ENCODE data around the gene LTBP2.

Gene LTBP2

DNA sequence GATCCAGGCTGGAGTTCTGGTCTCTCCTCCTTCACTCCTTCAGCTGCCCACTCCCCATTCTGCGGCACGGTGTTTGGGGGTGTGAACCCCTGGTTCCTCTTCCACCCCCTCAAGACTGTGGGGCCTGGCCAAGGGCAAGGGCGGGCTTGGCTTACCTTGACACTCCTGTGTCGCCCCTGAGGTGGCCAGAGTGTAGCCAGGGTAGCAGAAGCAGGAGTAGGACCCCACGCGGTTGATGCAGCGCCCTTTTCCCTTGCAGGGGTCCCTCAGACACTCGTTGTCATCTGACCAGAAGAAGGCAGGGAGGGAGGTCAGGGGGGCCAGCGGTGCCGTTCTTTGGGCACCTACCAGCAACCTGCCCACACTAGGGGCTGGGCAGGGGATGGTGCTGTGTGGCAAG is 90.3 kb downstream of the LTBP2 start:
- TF ChIP-seq, protein P1, sequence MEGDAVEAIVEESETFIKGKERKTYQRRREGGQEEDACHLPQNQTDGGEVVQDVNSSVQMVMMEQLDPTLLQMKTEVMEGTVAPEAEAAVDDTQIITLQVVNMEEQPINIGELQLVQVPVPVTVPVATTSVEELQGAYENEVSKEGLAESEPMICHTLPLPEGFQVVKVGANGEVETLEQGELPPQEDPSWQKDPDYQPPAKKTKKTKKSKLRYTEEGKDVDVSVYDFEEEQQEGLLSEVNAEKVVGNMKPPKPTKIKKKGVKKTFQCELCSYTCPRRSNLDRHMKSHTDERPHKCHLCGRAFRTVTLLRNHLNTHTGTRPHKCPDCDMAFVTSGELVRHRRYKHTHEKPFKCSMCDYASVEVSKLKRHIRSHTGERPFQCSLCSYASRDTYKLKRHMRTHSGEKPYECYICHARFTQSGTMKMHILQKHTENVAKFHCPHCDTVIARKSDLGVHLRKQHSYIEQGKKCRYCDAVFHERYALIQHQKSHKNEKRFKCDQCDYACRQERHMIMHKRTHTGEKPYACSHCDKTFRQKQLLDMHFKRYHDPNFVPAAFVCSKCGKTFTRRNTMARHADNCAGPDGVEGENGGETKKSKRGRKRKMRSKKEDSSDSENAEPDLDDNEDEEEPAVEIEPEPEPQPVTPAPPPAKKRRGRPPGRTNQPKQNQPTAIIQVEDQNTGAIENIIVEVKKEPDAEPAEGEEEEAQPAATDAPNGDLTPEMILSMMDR (IDR thresholded peaks at IDR 0.05; ENCODE audit: insufficient read depth, low read length) = no peak
- TF ChIP-seq GABPA (IDR thresholded peaks at IDR 0.05; ENCODE audit: low read depth) (no peak), SPI1 (IDR thresholded peaks at IDR 0.05; ENCODE audit: borderline replicate concordance, low read depth) (no peak), POLR2AphosphoS5 (IDR thresholded peaks at IDR 0.05; ENCODE audit: low read depth) (no peak)
- TF ChIP-seq, protein P2, sequence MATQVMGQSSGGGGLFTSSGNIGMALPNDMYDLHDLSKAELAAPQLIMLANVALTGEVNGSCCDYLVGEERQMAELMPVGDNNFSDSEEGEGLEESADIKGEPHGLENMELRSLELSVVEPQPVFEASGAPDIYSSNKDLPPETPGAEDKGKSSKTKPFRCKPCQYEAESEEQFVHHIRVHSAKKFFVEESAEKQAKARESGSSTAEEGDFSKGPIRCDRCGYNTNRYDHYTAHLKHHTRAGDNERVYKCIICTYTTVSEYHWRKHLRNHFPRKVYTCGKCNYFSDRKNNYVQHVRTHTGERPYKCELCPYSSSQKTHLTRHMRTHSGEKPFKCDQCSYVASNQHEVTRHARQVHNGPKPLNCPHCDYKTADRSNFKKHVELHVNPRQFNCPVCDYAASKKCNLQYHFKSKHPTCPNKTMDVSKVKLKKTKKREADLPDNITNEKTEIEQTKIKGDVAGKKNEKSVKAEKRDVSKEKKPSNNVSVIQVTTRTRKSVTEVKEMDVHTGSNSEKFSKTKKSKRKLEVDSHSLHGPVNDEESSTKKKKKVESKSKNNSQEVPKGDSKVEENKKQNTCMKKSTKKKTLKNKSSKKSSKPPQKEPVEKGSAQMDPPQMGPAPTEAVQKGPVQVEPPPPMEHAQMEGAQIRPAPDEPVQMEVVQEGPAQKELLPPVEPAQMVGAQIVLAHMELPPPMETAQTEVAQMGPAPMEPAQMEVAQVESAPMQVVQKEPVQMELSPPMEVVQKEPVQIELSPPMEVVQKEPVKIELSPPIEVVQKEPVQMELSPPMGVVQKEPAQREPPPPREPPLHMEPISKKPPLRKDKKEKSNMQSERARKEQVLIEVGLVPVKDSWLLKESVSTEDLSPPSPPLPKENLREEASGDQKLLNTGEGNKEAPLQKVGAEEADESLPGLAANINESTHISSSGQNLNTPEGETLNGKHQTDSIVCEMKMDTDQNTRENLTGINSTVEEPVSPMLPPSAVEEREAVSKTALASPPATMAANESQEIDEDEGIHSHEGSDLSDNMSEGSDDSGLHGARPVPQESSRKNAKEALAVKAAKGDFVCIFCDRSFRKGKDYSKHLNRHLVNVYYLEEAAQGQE (IDR thresholded peaks at IDR 0.05; ENCODE audit: insufficient replicate concordance, low read depth) = no peak
- Histone ChIP-seq H3K27me3 (ENCODE audit: insufficient read depth, poor library complexity, severe bottlenecking) (no peaks in the 10 kb centered on the region), H3K27ac (replicated peaks) (no peak overlapping the region), H3K4me3 (replicated peaks; ENCODE audit: insufficient read depth, low read length) (no peak overlapping the region)
- DNase-seq (ENCODE audit: low read depth in 1 of 2, low spot score in 1 of 2) = no peak

GRCh38 chr14:74519316-74520074 is 92.5 kb downstream of the LTBP2 start:
- Histone ChIP-seq H3K27ac (replicated peaks) (no peak overlapping the region), H3K27me3 (ENCODE audit: insufficient read depth, poor library complexity, severe bottlenecking) (no peaks in the 10 kb centered on the region), H3K4me3 (replicated peaks; ENCODE audit: insufficient read depth, low read length) (no peak overlapping the region)
- TF ChIP-seq, protein P1 (IDR thresholded peaks at IDR 0.05; ENCODE audit: insufficient read depth, low read length) = no peak
- TF ChIP-seq POLR2AphosphoS5 (IDR thresholded peaks at IDR 0.05; ENCODE audit: low read depth) = no peak
- TF ChIP-seq, protein P2 (IDR thresholded peaks at IDR 0.05; ENCODE audit: insufficient replicate concordance, low read depth) = no peak
- TF ChIP-seq GABPA (IDR thresholded peaks at IDR 0.05; ENCODE audit: low read depth) = no peak
- no peak for DNase-seq (ENCODE audit: low read depth in 1 of 2, low spot score in 1 of 2)

GRCh38 chr14:74518221-74518620 is 93.8 kb downstream of the LTBP2 start:
- DNase-seq (ENCODE audit: low read depth in 1 of 2, low spot score in 1 of 2) = no peak
- TF ChIP-seq SPI1 (IDR thresholded peaks at IDR 0.05; ENCODE audit: borderline replicate concordance, low read depth) (no peak), GABPA (IDR thresholded peaks at IDR 0.05; ENCODE audit: low read depth) (no peak), POLR2AphosphoS5 (IDR thresholded peaks at IDR 0.05; ENCODE audit: low read depth) (no peak)
- TF ChIP-seq, protein P2 (IDR thresholded peaks at IDR 0.05; ENCODE audit: insufficient replicate concordance, low read depth) = no peak
- TF ChIP-seq, protein P1 (IDR thresholded peaks at IDR 0.05; ENCODE audit: insufficient read depth, low read length) = no peak
- Histone ChIP-seq H3K4me3 (replicated peaks; ENCODE audit: insufficient read depth, low read length) (no peak overlapping the region), H3K27me3 (ENCODE audit: insufficient read depth, poor library complexity, severe bottlenecking) (no peaks in the 10 kb centered on the region), H3K27ac (replicated peaks) (no peak overlapping the region)
